Esophagus squamous epithelium (tissue), 4 donors: ENCODE measurements around the gene WNT1.

Experiments used
- CTCF ChIP-seq, 6 experiments: fragments of 450-650 bp in 4 of 6; fragments of 200-600 bp in 2 of 6; sonication (generic) in 2 of 6; IDR thresholded peaks; one replicate each; pipeline ENCODE4 v1.5.1; 2016 to 2019; ENCODE audit warnings: antibody characterized with exemption in 6 of 6, mild to moderate bottlenecking in 4 of 6, moderate library complexity in 4 of 6
- POLR2A ChIP-seq, 4 donors: fragments of 450-650 bp; IDR thresholded peaks; one replicate each; pipeline ENCODE4 v1.6.1; 2017; ENCODE audit warnings: antibody characterized with exemption in 4 of 4, mild to moderate bottlenecking in 4 of 4, moderate library complexity in 3 of 4

GRCh38 chr12:49017891-49018260 lies 39.8 kb downstream of the WNT1 start:
- TF ChIP-seq CTCF (IDR thresholded peaks at IDR 0.05): peak in 1 of 6 experiments; percentile 20
- no peak for TF ChIP-seq POLR2A (IDR thresholded peaks at IDR 0.05)
